PC-9 (cell line): Measurements from ENCODE around the gene TTLL5. TPM values are rescaled to one million over a fixed set of nuclear protein-coding genes. Genes with fewer than 3 reads are reported as not detected.
A peak's percentile ranks its signal among the peaks of the same experiment; 100 is the strongest.

Experiments
- BruUV-seq: library from RNA; stranded (reverse); fragments of 400-500 nt; replicated peaks from 2 replicates; lab custom pipeline; 2021; lab: Mats Ljungman, UMichigan
- CTCF ChIA-PET: fragments of 300-600 bp; sonication (Branson Sonifier 250); formaldehyde crosslinking; loops from one replicate; lab custom pipeline; 2022; ENCODE audit warnings: antibody characterized with exemption; lab: Charles Lee
- POLR2A ChIA-PET: fragments of 300-600 bp; sonication (Branson Sonifier 250); formaldehyde crosslinking; loops from one replicate; lab custom pipeline; 2022; ENCODE audit warnings: antibody characterized with exemption; ENCODE audit not compliant: unreplicated experiment; lab: Charles Lee
- DNase-seq, 2 experiments: peaks; one replicate each; pipeline versions ENCODE4 v3.0.0 to v3.0.0-alpha.2; 2015 to 2022; ENCODE audit warnings: mixed read lengths in 1 of 2
- H2AFZ ChIP-seq: fragments of 200-600 bp; sonication (generic); 2 replicates; pipeline ENCODE4 v1.8.1; 2017; ENCODE audit warnings: antibody characterized with exemption
- H3F3A ChIP-seq: fragments of 200-600 bp; sonication (generic); 2 replicates; pipeline ENCODE4 v1.8.1; 2017; ENCODE audit warnings: antibody characterized with exemption, mild to moderate bottlenecking, low read depth; ENCODE audit not compliant: insufficient read depth
- H3K27ac ChIP-seq: fragments of 200-600 bp; sonication (generic); 2 replicates; pipeline ENCODE4 v1.6.1; 2016; ENCODE audit warnings: mixed run types
- H3K27me3 ChIP-seq: fragments of 200-600 bp; sonication (generic); 2 replicates; pipeline ENCODE4 v1.6.1; 2016; ENCODE audit warnings: low read depth, mixed run types; ENCODE audit not compliant: insufficient read depth
- H3K36me3 ChIP-seq: fragments of 200-600 bp; sonication (generic); 2 replicates; pipeline ENCODE4 v1.6.1; 2016; ENCODE audit warnings: low read depth, mixed run types
- H3K4me1 ChIP-seq: fragments of 200-600 bp; sonication (generic); replicated peaks from 2 replicates; pipeline ENCODE4 v1.6.1; 2016; ENCODE audit warnings: mixed run types; ENCODE audit not compliant: insufficient read depth
- H3K4me2 ChIP-seq: fragments of 200-600 bp; sonication (generic); 2 replicates; pipeline ENCODE4 v1.6.1; 2017; ENCODE audit warnings: mixed run types
- H3K4me3 ChIP-seq: fragments of 200-600 bp; sonication (generic); 2 replicates; pipeline ENCODE4 v1.6.1; 2016; ENCODE audit warnings: mixed run types
- H3K79me2 ChIP-seq: fragments of 200-600 bp; sonication (generic); 2 replicates; pipeline ENCODE4 v1.6.1; 2017; ENCODE audit warnings: low read depth, mixed run types
- H3K9me2 ChIP-seq: fragments of 200-600 bp; sonication (generic); 2 replicates; pipeline ENCODE4 v1.8.1; 2017; ENCODE audit warnings: mild to moderate bottlenecking; ENCODE audit not compliant: insufficient read depth
- H3K9me3 ChIP-seq: fragments of 200-600 bp; sonication (generic); 2 replicates; pipeline ENCODE4 v1.8.1; 2016; ENCODE audit warnings: low read depth; ENCODE audit not compliant: insufficient read depth
- H4K20me1 ChIP-seq: fragments of 200-600 bp; sonication (generic); 2 replicates; pipeline ENCODE4 v1.8.1; 2017; ENCODE audit not compliant: insufficient read depth
- CTCF ChIP-seq: fragments of 200-600 bp; sonication (generic); conservative IDR thresholded peaks from 2 replicates; pipeline ENCODE4 v1.6.1; 2017; ENCODE audit warnings: mixed run types, antibody characterized with exemption, mild to moderate bottlenecking, moderate library complexity
- EZH2 ChIP-seq: fragments of 200-600 bp; sonication (generic); IDR thresholded peaks from 2 replicates; pipeline ENCODE4 v1.8.0; 2017; ENCODE audit warnings: antibody characterized with exemption, low read depth
- intact Hi-C: fragments of 100-400 bp; cut with micrococcal nuclease; formaldehyde crosslinking; loops from one replicate; pipeline ENCODE4 v1.10.0; 2022; ENCODE audit not compliant: unreplicated experiment
- total RNA-seq: library from RNA; stranded (reverse); gene quantifications from 2 replicates; pipeline ENCODE4 v1.2.3, GENCODE V29; 2021

The TTLL5 gene
- total RNA-seq, 1 experiment from 2014 or later: 75.3 TPM

GRCh38 chr14:75653563-75653962 is 7.5 kb upstream of the TTLL5 start:
- H3F3A ChIP-seq: peaks cover 20% of the 10 kb centered on the region

GRCh38 chr14:75654127-75654732 is 6.8 kb upstream of the TTLL5 start:
- peaks cover 14% of the 10 kb centered on the region for H3F3A ChIP-seq
- H3K4me3 ChIP-seq: no peak overlapping the region
- no peaks in the 10 kb centered on the region for H3K9me3 ChIP-seq
- H3K27ac ChIP-seq: no peak overlapping the region
- CTCF ChIA-PET: interaction anchor here (0.5 to 2.1 kb wide), 4 partner anchors 19 to 328 kb away, joined by 3 to 25 read pairs (median 4); partner anchors contain the start of gene FLVCR2
- DNase-seq: peak; percentile 58 to 81
- no peaks in the 10 kb centered on the region for H4K20me1 ChIP-seq
- H3K4me2 ChIP-seq: no peak overlapping the region
- H3K36me3 ChIP-seq: peaks cover 20% of the 10 kb centered on the region; the same call in 1 of the 2 replicates
- POLR2A ChIA-PET: interaction anchor here (0.7 kb wide), 1 partner anchor 78 kb away, joined by 5 read pairs; no protein-coding TSS in a partner anchor
- no TSS peak for BruUV-seq
- H2AFZ ChIP-seq: no peak overlapping the region
- peaks cover 13% of the 10 kb centered on the region for H3K79me2 ChIP-seq
- intact Hi-C loops: loop anchor here (1.0 to 5.0 kb wide), 3 partner anchors 76 to 522 kb away; partner anchors contain the start of gene FLVCR2
- H3K9me2 ChIP-seq: no peaks in the 10 kb centered on the region
- TF ChIP-seq CTCF (peak; percentile 95), EZH2 (no peak)
- H3K4me1 ChIP-seq: peaks cover 6% of the 10 kb centered on the region
- H3K27me3 ChIP-seq: no peaks in the 10 kb centered on the region

More at GRCh38 chr14:75653563-75653962, 7.5 kb upstream of the TTLL5 start:
- H2AFZ ChIP-seq: no peak overlapping the region
- H3K4me3 ChIP-seq: no peak overlapping the region
- H3K4me1 ChIP-seq: peaks cover 13% of the 10 kb centered on the region
- ChIA-PET POLR2A (no interaction called here), CTCF (interaction anchor here (0.5 to 2.1 kb wide), 2 partner anchors 76 to 329 kb away, joined by 4 to 25 read pairs; partner anchors contain the start of gene FLVCR2)
- no peak for TF ChIP-seq CTCF
- TF ChIP-seq EZH2: no peak
- DNase-seq: no peak
- peaks cover 8% of the 10 kb centered on the region; the same call in 1 of the 2 replicates for H3K79me2 ChIP-seq
- intact Hi-C loops: loop anchor here (5.0 kb wide), 1 partner anchor 521 kb away; no protein-coding TSS in a partner anchor
- H3K27me3 ChIP-seq: no peaks in the 10 kb centered on the region
- no peaks in the 10 kb centered on the region for H4K20me1 ChIP-seq
- H3K9me2 ChIP-seq: no peaks in the 10 kb centered on the region
- no peak overlapping the region for H3K27ac ChIP-seq
- no peak overlapping the region for H3K4me2 ChIP-seq
- peaks cover 22% of the 10 kb centered on the region; the same call in 1 of the 2 replicates for H3K36me3 ChIP-seq
- H3K9me3 ChIP-seq: no peaks in the 10 kb centered on the region
- no TSS peak for BruUV-seq

DNA sequence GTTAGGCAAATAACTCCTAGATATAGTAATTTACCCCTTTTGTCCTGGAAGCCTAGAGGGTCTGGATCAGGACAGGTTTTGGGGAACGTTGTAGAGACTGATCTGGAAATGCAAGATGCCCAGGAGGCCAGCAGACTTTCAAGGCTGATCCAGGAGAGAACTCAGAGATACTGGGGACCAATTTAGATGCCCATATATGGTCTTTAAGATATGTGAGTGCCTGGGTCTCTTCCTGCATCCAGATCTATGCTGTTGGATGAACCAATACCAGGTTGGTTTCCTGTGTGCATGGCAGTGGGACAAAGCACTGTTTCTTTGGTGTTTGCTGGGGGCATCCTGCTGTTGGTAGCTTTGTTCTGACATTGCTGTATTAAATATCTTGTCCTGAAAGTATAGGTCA is 5.8 kb upstream of the TTLL5 start:
- Histone ChIP-seq H3K4me1 (peaks cover 9% of the 10 kb centered on the region; the same call in 1 of the 2 replicates), H3K79me2 (peaks cover 22% of the 10 kb centered on the region), H3K4me2 (no peak overlapping the region), H3K27me3 (no peaks in the 10 kb centered on the region), H3K9me2 (no peaks in the 10 kb centered on the region), H3K27ac (no peak overlapping the region), H2AFZ (no peak overlapping the region), H3F3A (peaks cover 4% of the 10 kb centered on the region), H4K20me1 (no peaks in the 10 kb centered on the region), H3K36me3 (peaks cover 12% of the 10 kb centered on the region; the same call in 1 of the 2 replicates), H3K9me3 (no peaks in the 10 kb centered on the region), H3K4me3 (no peak overlapping the region)
- CTCF ChIA-PET: interaction anchor here (1.2 to 2.1 kb wide), 2 partner anchors 77 to 78 kb away, joined by 4 to 25 read pairs; partner anchors contain the start of gene FLVCR2
- TF ChIP-seq EZH2: no peak
- no peak for TF ChIP-seq CTCF
- intact Hi-C loops: no loop called here
- POLR2A ChIA-PET: no interaction called here
- no peak for DNase-seq
- no TSS peak for BruUV-seq
